Endodermal cell (in vitro differentiated cells): ENCODE data around the gene ELL2. TPM values are rescaled to one million over a fixed set of nuclear protein-coding genes. Genes with fewer than 3 reads are reported as not detected.

Experiments
- DNase-seq: peaks from one replicate; pipeline ENCODE4 v3.0.0-alpha.2; 2017
- H3K27ac ChIP-seq: 2 replicates; pipeline ENCODE4 v1.5.1; 2013; ENCODE audit warnings: mild to moderate bottlenecking, low read depth, low read length, moderate library complexity
- H3K27me3 ChIP-seq: 2 replicates; pipeline ENCODE4 v1.6.1; 2013; ENCODE audit warnings: mild to moderate bottlenecking, low read length, moderate library complexity; ENCODE audit not compliant: insufficient read depth, control insufficient read depth, poor library complexity, severe bottlenecking
- H3K36me3 ChIP-seq: 2 replicates; pipeline ENCODE4 v1.7.0; 2013; ENCODE audit warnings: mild to moderate bottlenecking, low read length, moderate library complexity; ENCODE audit not compliant: control insufficient read depth, insufficient read depth
- H3K4me1 ChIP-seq: one replicate; pipeline ENCODE4 v1.7.0; 2013; ENCODE audit warnings: low read length; ENCODE audit not compliant: control insufficient read depth, insufficient read depth
- H3K4me3 ChIP-seq: 2 replicates; pipeline ENCODE4 v1.5.1; 2013; ENCODE audit warnings: mild to moderate bottlenecking, low read length, moderate library complexity
- H3K9ac ChIP-seq: 2 replicates; pipeline ENCODE4 v1.6.1; 2013; ENCODE audit warnings: mild to moderate bottlenecking, low read length, moderate library complexity; ENCODE audit not compliant: poor library complexity, severe bottlenecking; ENCODE audit errors: extremely low read depth
- H3K9me3 ChIP-seq: 2 replicates; pipeline ENCODE4 v1.6.1; 2013; ENCODE audit warnings: mild to moderate bottlenecking, low read length, moderate library complexity; ENCODE audit not compliant: control insufficient read depth
- H3K27ac Mint-ChIP-seq: 2 replicates; pipeline ENCODE4 v1.8.0; 2020; ENCODE audit warnings: mixed read lengths
- H3K27me3 Mint-ChIP-seq: 2 replicates; pipeline ENCODE4 v1.8.0; 2021; ENCODE audit warnings: mild to moderate bottlenecking, mixed read lengths; ENCODE audit not compliant: insufficient read depth
- H3K36me3 Mint-ChIP-seq: 2 replicates; pipeline ENCODE4 v1.8.0; 2020; ENCODE audit warnings: low read depth, mixed read lengths
- H3K4me1 Mint-ChIP-seq: 2 replicates; pipeline ENCODE4 v1.8.0; 2020; ENCODE audit warnings: mixed read lengths
- H3K4me3 Mint-ChIP-seq: 2 replicates; pipeline ENCODE4 v1.8.0; 2020; ENCODE audit warnings: mild to moderate bottlenecking, moderate library complexity, mixed read lengths
- H3K9me3 Mint-ChIP-seq: 2 replicates; pipeline ENCODE4 v1.8.0; 2020; ENCODE audit warnings: mild to moderate bottlenecking, mixed read lengths
- WGBS, 2 experiments: methylation state at CpG; one replicate each; pipeline versions ENCODE4 v1.1.5 to v1.1.7; 2013; ENCODE audit warnings: missing lambda C conversion rate in 2 of 2, mixed read lengths in 1 of 2; ENCODE audit not compliant: insufficient coverage in 1 of 2, insufficient read length in 1 of 2; 5-methylcytosine and 5-hydroxymethylcytosine counted together
- total RNA-seq, 2 donors: library from RNA; stranded (reverse); fragmentation: NEBNext Ultra II Directional in 1 of 2; extraction: Animal tissue kit (Norgen Biotek cat#: 25700) in 1 of 2; gene quantifications; 2 replicates in 1 of 2; 3 replicates in 1 of 2; pipeline ENCODE4 v1.2.1, GENCODE V29; 2021
- TF ChIP-seq, protein P1 (sequence below): fragments of 200-600 bp; sonication (generic); conservative IDR thresholded peaks from 2 replicates; pipeline ENCODE4 v1.5.0; 2021; ENCODE audit warnings: antibody characterized with exemption, mild to moderate bottlenecking

Gene ELL2
- total RNA-seq, 2 donors from 2014 or later, result 28.6 to 44.1 TPM

DNA sequence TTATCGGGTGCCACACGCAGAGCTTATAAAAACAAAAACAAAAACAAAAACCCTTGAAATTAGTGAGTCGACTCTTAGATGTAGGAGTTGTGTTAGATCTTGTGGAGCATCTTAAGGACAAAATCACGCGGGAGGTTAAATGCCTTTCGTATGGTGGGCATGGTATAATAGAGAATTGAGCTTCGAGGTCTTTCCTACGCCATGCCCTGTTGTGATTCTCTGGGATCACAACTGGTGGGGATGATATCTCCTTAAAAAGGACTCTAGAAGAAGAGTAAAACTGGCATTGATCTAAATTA lies 773 bp upstream of the ELL2 start:
- Mint-ChIP-seq H3K9me3 (no peaks in the 10 kb centered on the region), H3K27me3 (peaks cover 4% of the 10 kb centered on the region), H3K36me3 (no peaks in the 10 kb centered on the region), H3K4me1 (peaks cover 60% of the 10 kb centered on the region), H3K27ac (peak overlapping the region; percentile 94), H3K4me3 (peak overlapping the region; percentile 95)
- DNase-seq, result no peak
- no peaks in the 10 kb centered on the region for H3K9me3 ChIP-seq
- H3K36me3 ChIP-seq, result peaks cover 4% of the 10 kb centered on the region
- no peak overlapping the region for H3K27ac ChIP-seq
- peak overlapping the region; percentile 96 for H3K4me3 ChIP-seq
- TF ChIP-seq, protein P1, sequence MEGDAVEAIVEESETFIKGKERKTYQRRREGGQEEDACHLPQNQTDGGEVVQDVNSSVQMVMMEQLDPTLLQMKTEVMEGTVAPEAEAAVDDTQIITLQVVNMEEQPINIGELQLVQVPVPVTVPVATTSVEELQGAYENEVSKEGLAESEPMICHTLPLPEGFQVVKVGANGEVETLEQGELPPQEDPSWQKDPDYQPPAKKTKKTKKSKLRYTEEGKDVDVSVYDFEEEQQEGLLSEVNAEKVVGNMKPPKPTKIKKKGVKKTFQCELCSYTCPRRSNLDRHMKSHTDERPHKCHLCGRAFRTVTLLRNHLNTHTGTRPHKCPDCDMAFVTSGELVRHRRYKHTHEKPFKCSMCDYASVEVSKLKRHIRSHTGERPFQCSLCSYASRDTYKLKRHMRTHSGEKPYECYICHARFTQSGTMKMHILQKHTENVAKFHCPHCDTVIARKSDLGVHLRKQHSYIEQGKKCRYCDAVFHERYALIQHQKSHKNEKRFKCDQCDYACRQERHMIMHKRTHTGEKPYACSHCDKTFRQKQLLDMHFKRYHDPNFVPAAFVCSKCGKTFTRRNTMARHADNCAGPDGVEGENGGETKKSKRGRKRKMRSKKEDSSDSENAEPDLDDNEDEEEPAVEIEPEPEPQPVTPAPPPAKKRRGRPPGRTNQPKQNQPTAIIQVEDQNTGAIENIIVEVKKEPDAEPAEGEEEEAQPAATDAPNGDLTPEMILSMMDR, result no peak
- peak overlapping the region; percentile 57 for H3K9ac ChIP-seq
- H3K27me3 ChIP-seq, result no peaks in the 10 kb centered on the region
- H3K4me1 ChIP-seq, result peaks cover 12% of the 10 kb centered on the region
- 67 to 93% methylated on average over 5 to 8 of the region's 8 CpGs for WGBS, 2 experiments

DNA sequence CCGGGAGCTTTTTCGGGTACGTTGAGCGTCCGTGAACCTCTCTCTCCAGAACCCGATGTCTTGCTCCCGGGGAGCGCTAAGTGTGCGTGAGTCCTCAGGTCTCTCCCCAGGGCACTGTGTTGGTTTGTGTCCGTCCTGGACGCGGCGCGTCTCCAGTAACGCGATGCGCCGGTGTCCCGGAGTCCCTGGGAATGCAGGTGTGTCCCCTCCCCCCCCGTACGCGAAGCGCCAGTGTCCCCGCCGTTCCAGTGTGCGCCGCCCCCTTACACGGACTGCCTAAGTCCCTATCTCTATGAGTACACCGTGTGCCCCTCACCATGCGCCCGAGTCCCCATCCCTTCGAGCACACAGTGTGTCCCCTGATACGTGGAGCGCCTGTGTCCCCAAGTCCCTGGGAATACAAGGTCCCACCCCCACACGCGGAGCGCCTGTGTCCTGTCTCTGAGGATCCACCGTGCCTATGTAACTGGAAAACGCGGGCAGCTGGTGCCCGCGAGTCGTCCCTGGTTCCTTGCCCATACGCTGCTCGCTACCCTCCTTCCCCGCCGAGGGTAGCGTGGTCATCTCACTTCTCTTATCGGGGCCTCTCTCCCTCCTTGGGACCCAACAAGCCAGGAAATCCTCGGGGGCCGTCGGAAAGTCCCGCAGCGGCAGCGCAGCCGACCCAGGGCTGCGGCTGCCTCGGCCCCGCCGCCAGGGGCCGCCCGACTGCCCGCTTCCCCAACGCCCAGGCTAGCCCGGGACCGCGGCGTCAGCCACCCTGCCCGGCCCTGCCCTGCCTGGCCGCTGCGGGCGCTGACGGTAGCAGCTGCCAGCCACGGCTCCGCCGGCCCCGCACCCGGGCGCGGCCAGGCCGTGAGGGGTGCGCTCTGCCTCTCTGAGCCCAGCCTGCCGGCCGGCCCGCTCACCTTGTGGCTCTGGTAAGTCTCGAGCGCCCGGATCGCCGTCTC lies 709 bp downstream of the ELL2 start:
- H3K9me3 Mint-ChIP-seq, result no peaks in the 10 kb centered on the region
- H3K4me1 Mint-ChIP-seq, result peaks cover 61% of the 10 kb centered on the region
- WGBS, 2 experiments, result 0% methylated on average over 30 to 90 of the region's 90 CpGs
- Histone ChIP-seq H3K36me3 (peaks cover 15% of the 10 kb centered on the region), H3K9ac (peak overlapping the region; percentile 95), H3K27me3 (no peaks in the 10 kb centered on the region), H3K4me3 (peak overlapping the region; percentile 96), H3K9me3 (no peaks in the 10 kb centered on the region), H3K4me1 (peaks cover 12% of the 10 kb centered on the region), H3K27ac (peak overlapping the region; percentile 78)
- no peaks in the 10 kb centered on the region for H3K36me3 Mint-ChIP-seq
- peak overlapping the region; percentile 95 for H3K4me3 Mint-ChIP-seq
- TF ChIP-seq, protein P1, result peak; percentile 94
- peaks cover 4% of the 10 kb centered on the region for H3K27me3 Mint-ChIP-seq
- peak overlapping the region; percentile 95 for H3K27ac Mint-ChIP-seq
- DNase-seq, result peak; percentile 91

GRCh38 chr5:95959888-95960666 lies 1.6 kb downstream of the ELL2 start:
- no peaks in the 10 kb centered on the region for H3K9me3 ChIP-seq
- Mint-ChIP-seq H3K9me3 (no peaks in the 10 kb centered on the region), H3K36me3 (no peaks in the 10 kb centered on the region), H3K4me3 (peak overlapping the region; percentile 95), H3K27me3 (peaks cover 4% of the 10 kb centered on the region), H3K4me1 (peaks cover 65% of the 10 kb centered on the region), H3K27ac (peak overlapping the region; percentile 95)
- 30 to 53% methylated on average over 14 to 26 of the region's 26 CpGs for WGBS, 2 experiments
- peak overlapping the region; percentile 96 for H3K4me3 ChIP-seq
- H3K36me3 ChIP-seq, result peaks cover 22% of the 10 kb centered on the region
- no peak overlapping the region for H3K27ac ChIP-seq
- H3K27me3 ChIP-seq, result no peaks in the 10 kb centered on the region
- H3K9ac ChIP-seq, result peak overlapping the region; percentile 95
- DNase-seq, result no peak
- TF ChIP-seq, protein P1, result no peak
- peaks cover 12% of the 10 kb centered on the region for H3K4me1 ChIP-seq
